SIG-M5 treated with dmso at 0.1 percent for 504 hours (cell line): ENCODE measurements around the gene CELSR1.

ENCODE experiments used
- DNase-seq: peaks from one replicate; lab custom pipeline; 2025; ENCODE audit not compliant: unreplicated experiment; lab: John Stamatoyannopoulos, UW

Gene CELSR1

DNA sequence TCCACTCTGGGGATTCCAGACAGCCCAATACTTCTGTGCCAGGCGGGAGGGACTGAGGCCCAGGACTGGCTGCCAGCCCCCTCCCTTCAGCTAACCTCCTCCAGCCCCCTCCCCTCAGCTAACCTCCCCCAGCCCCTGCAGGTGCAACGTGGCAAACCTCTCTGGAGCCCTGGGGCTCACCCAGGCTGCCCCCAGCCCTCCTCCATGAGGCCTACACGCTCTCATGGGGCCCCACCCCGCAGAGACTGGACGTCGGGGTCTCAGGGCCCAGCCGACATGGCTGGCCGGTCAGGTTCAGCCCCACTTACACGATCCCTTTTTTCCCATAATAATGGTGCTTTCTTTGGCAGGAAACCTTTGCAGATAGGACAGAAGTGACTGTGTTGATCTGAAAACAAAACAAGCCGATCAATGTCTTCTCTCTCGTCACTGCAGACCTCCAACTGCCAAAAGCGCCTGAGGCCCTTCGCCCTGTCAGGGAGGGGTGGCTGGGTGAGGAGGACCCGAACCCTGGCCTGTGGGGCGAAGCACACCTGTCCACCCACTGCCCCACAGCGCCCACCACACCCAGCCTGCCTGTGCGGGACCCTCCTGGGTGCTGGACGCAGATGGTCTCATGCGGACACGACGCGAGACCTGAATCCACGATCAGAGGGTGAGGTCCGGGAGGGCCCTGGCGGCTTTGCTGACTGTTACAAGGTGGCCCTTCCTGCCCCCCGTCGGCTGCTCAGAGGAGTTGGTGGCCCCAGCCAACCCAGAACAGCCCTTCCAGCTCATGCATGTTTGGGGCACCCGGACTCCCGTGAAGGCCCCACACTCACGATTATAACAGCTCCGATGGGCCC lies 168.3 kb downstream of the CELSR1 start:
- DNase-seq: no peak

DNA sequence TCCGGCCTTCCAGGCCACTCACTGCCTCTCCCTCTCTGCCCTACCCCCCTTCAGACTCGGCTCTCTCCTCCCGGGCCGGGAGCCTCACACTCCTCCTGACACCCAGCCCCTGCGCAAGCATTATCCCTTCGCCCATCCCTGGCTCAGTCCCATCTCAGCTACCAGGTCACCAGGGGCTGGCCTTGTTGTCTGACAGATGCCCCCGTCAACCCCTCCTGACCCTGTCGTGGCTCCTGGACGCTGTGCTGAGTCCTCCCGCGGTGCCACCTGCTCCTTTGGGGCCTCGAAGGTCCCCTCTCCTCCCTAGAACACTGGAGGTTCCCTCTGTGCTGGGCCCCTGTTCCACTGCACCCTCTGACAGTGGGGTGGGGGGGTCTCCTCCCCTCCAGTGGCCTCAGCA lies 169.0 kb downstream of the CELSR1 start:
- no peak for DNase-seq

- peak; percentile 17 for DNase-seq
These were observed 169.7 kb downstream of the CELSR1 start for GRCh38 chr22:46367707-46368191.

DNA sequence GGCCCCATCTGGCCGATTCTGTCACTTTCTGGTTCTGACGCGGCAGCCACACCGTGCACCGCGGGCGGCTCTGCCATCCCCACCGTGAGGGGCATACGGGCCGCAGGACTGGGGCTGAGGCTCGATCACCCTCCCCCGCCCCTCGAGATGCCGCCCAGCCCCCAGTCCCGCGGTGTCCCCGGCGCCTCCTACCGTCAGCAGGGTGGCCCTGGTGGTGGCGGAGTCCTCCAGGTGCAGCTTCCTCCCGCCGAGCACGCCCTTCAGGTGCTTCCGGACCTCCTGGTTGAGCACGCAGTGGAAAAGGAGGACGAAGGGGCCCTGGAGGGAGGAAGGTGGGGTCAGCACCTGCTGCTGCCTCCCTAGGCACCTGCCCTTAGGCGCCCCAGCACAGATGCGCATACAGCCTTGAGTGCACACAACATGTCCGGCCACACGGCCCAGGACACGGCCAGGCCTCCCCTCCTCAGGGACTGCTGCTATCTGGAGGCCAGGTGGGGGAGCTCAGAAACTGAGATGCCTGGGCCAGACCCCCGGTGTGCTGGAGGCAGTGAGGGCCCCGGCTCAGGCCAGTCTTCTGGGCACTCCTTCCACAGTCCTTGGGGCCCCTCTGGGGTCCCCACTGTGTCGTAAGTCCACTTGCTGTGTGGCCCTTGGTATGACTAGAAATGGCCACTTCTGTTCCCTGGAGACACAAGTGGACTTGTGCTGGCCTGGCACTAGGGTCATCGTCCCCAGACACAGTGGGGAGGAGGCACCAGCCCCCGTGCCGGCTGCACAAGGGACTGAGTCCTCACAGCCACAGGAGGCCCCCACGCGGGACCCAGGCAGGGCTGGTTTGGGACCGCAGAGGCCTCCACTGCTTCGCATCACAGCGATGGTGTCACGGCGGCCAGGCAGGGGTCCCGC lies 170.4 kb downstream of the CELSR1 start:
- DNase-seq: no peak

DNA sequence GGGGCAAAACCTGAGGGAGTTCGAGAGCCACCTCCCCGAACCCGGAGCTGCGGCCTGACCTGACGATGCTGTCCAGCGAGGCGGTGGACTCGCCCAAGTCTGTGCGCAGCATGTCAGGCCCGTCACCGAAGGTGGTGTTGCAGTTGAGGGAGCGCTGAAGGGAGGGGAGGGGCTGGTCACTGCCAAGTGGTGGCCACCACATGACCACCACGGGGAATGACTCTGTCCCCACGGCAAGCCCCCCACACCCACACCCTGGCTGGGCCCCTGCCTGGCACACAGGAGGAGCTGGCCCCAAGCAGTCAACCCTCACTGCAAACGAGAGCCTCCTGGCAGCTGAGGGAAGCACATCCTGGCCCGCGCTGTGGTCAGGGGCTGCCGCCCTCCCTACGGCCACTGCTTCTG lies 171.1 kb downstream of the CELSR1 start:
- no peak for DNase-seq

DNA sequence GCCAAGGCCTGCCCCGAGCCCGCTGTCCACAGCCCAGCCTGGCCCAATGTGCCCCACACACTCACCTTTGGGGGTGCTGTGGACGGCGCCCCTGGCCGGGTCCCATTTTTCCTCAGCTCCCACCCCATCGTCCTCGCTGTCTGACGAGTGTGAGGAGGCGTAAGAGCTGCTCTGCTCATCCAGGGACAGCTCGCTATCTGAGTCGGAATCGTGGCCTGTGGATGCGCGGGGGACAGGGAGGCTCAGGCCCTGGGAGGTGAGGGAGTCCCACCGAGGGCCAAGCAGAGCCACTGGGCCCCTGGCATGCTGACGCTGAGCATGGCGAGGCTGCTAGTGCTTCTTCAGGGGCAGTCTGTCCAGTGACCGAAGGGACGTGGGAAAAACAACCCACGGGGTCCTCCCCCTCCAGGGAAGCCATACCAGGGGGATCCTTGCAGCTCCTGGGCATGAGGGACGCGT lies 172.2 kb downstream of the CELSR1 start:
- DNase-seq: no peak

- DNase-seq: no peak
These were observed 172.9 kb downstream of the CELSR1 start for GRCh38 chr22:46364341-46365165.

GRCh38 chr22:46363611-46364321 lies 173.7 kb downstream of the CELSR1 start:
- DNase-seq: no peak

GRCh38 chr22:46362934-46363515 lies 174.4 kb downstream of the CELSR1 start:
- no peak for DNase-seq

- DNase-seq: no peak
These were observed 175.1 kb downstream of the CELSR1 start for GRCh38 chr22:46362203-46362933.

DNA sequence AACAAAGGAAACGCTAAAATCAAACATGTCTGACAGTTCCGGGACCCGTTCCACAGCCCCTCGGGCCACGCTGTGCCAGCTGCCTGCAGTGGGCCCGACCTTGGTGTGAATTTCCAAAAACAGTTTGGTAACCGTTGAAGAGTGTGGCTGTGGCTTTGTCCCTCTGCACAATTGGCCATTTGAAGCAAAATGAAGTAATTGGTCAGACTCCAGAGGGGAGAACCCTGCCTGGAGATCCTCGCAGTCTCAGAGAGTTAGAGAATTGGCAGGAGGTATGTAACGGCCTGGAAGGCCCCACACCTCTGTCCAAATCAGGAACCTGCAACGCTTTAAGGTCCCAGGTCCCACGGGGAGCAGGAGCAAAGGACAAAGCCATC lies 175.6 kb downstream of the CELSR1 start:
- no peak for DNase-seq

GRCh38 chr22:46360891-46361290 lies 176.5 kb downstream of the CELSR1 start:
- DNase-seq: no peak

GRCh38 chr22:46360097-46360496 lies 177.3 kb downstream of the CELSR1 start:
- no peak for DNase-seq

DNA sequence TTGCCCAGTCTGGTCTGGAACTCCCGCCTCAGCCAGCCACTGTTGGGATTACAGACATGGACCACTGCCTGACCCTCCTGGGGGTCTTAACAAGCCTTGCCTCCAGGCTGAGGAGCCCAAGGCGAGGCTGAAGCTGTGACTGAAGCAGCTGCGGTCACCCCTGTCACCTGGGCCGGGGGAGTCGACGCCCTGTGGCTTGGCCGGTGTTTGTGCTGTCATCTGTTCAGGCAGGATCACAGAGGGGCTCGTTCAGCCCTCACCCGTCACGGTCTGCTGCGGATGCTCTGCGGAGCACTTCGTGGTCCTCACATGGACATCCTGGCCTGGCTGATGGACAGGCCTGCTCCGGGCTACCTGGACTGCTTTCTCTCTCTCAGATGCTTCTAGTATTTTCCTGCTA lies 178.1 kb downstream of the CELSR1 start:
- DNase-seq: no peak

GRCh38 chr22:46358766-46359165 lies 178.7 kb downstream of the CELSR1 start:
- no peak for DNase-seq

- no peak for DNase-seq
These were observed 179.5 kb downstream of the CELSR1 start for GRCh38 chr22:46357711-46358520.

DNA sequence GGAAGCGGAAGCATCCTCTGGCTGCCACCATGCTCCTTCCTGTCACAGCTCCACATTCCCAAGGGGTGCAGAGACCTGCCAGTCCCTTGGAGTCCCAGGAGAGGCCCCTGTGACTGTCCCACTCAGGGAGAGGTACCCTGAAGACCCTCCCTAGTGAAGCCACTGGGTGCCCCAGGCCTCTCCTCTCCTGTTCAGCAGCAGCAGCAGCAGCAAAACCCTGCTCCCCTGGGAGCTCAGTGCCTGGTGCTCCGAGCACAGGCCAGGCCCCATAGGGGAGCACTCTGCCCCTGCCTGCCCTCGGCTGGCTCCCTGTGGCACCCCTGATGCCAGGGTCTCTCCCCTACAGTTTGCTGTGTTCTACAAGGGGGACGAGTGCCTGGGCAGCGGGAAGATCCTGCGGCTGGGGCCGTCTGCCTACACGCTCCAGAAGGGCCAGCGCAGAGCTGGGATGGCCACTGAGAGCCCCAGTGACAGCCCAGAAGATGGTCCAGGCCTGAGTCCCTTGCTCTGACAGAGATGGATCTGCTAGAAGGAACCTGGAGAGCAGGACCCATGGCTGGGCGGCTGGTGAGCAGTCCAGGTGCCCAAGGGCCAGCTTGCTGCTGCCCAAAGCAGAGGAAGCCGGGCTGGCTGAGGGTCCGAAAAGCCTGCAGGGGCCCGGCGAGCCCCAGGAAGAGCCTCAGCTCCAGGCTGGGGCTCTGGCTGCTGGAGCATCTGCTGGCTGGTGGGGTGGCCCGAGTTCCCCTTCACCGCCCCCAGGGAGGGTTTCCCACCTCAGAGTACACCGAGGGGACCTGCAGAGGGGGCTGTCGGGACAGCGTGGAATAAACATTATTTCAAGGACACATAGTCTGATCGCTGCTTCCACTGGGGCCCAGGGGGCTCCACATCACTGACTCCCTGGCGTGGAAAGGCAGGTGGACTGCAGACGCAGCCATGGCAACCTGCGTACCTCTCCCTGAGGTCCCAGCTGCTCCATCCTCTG lies 180.6 kb downstream of the CELSR1 start:
- DNase-seq: no peak
